Endometrial microvascular endothelial cells (primary cell): ENCODE measurements around the gene TERT. TPM values are rescaled to one million over a fixed set of nuclear protein-coding genes. Genes with fewer than 3 reads are reported as not detected.

Experiments
- in situ Hi-C: cut with HindIII; loops from 2 replicates; pipeline ENCODE4 v1.10.0; 2017; ENCODE audit warnings: low sequenced_read_pairs, low pct_unique_long_range_greater_than_20kb; ENCODE audit errors: inconsistent ontology term
- total RNA-seq: library from RNA; depleted of rRNA; stranded (reverse); fragments of >200 nt; gene quantifications from one replicate; pipeline ENCODE4 v1.2.3, GENCODE V29; 2015; ENCODE audit errors: inconsistent ontology term

Gene TERT
- total RNA-seq, 1 donor from 2014 or later = not detected

DNA sequence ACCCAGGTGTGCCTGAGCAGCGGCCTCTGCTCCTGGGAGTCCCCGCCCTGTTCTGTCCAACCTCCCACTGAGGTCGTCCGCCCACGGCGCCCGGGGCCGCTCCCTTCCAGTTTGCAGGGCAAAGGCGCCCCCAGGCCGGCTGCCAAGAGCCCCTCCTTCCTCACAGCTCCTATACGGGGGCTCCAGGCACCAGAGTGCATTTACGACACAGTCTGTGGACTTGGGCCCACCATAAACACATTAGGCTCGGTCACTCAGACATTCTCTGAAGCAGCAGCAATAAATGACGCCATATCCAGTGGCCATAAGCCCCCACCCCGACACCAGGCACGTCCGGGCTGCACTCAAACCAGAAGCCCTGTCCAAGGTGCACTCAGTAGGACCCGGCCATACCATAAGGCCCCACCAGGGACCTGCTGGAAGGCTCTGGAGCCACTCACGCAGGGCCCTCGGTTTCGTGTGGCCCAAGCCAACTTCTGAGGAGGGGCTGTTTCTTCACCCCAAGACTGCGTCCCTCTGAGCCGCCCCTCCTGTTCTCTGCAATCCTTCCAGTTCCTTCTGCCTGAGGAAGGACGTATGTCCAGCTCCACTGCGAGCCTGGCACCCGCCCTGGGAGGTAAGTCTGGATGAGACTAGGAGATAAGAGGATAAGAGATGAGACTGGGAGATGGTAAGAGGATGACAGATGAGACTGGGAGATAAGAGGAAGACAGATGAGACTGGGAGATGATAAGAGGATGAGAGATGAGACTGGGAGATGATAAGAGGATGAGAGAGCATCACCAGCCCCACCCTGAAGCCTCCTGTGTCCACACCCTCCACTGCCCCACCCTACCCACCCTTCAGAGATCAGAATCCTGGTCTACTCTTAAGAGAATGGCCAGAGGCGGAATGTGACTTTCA is 42.9 kb downstream of the TERT start:
- in situ Hi-C loops = no loop called here

- in situ Hi-C loops = no loop called here
Observed at GRCh38 chr5:1249366-1250280, 45.2 kb downstream of the TERT start.

DNA sequence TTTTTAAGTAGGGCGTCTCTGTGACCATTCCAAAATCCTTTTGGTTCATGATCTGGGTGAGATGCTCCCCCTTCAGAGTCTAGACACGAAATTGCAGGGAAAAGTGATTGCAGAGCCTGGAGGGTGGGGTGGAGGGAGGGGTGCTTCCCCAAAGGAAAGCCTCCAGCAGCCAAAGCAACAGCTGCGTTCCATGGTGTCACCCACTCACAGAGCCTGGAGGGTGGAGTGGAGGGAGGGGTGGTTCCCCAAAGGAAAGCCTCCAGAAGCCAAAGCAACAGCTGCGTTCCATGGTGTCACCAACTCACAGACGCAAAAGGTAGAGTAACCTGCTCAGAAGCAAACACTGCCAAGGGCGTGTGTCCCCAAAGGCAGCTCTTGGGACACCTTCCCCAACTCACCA is 47.1 kb downstream of the TERT start:
- in situ Hi-C loops = no loop called here

DNA sequence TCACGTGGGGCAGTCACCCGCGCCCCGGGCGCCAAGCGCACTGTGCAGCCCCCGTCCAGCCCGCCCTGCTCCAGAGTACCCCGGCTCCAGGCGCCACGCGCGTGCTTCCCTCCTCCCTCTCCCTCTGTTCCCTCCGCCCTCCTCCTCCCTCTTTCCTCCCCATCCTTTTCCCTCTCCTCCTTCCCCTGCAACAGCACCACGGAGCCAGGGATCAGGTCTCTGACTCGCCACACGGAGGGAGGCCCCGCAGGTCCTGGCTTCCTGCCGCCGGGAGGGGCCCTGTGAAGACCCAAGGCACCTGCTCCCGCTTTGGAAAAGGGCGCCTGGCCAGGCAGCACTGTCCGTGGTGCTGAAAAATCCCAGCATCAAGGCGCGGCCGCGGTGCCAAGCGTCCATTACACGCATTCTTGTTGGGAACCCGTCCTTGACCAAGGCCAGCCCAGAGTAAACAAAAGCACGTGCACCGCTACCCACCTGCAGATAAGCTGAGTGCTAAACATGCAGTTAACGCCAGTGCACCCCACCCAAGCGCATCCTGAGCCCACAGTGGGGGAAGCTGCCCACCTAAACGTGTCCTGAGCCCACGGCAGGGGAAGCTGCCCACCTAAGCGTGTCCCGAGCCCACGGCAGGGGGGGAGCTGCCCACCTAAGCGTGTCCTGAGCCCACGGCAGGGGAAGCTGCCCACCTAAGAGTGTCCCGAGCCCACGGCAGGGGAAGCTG is 48.0 kb downstream of the TERT start:
- in situ Hi-C loops = no loop called here

DNA sequence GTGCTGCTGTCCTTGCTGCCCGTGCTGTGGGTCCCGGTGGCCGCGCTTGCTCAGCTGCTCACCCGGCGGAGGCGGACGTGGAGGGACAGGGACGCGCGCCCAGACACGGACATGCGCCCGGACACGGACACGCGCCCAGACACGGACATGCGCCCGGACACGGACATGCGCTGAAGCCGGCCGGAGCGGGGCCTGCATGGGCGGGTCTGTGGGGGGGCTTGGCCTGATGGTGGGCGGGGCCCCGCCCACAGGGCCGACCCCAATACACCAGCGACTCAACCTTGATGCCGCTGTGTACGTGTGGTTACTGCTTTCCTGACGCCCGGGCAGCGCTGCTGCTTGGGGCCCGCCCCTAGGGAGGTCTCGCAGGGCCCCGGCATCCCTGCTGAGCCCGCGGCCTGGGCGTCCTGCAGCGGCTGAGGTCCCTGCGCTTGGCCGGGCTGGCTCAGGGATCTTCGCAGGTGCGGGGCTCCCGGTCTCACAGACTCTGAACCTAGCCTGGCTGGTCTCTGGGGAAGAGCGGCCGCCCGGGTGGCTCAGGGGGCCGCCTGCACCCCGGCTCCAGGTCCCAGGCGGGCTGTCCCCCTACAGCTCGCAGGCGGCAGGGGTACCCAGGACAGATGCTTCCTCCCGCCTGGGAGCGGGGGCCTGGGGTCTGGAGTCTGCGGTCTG is 48.8 kb downstream of the TERT start:
- in situ Hi-C loops = no loop called here

DNA sequence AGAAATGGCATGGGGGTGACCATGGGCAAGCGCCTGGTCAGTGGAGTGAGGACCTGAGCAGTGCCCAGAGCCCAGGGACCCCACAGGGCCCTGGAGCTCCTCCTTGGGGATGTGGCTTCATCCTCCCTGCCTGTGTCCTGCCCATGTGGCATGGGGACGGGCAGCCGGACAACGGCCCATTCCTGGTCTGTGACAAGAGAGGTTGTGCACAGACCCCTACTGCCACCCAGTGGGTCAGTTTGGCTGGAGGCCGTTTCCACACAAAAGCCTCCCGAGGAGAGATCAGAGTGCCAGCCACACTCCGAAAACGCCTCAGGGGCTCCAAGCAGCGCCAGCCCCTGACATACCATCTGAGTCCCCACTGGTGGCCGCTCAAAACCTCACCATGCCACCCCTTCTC is 49.9 kb downstream of the TERT start:
- in situ Hi-C loops = no loop called here

- in situ Hi-C loops = no loop called here
Observed at GRCh38 chr5:1244255-1244654, 50.6 kb downstream of the TERT start.

- in situ Hi-C loops = no loop called here
Observed at GRCh38 chr5:1243487-1244130, 51.3 kb downstream of the TERT start.

- in situ Hi-C loops = no loop called here
Observed at GRCh38 chr5:1242733-1243486, 52.0 kb downstream of the TERT start.

DNA sequence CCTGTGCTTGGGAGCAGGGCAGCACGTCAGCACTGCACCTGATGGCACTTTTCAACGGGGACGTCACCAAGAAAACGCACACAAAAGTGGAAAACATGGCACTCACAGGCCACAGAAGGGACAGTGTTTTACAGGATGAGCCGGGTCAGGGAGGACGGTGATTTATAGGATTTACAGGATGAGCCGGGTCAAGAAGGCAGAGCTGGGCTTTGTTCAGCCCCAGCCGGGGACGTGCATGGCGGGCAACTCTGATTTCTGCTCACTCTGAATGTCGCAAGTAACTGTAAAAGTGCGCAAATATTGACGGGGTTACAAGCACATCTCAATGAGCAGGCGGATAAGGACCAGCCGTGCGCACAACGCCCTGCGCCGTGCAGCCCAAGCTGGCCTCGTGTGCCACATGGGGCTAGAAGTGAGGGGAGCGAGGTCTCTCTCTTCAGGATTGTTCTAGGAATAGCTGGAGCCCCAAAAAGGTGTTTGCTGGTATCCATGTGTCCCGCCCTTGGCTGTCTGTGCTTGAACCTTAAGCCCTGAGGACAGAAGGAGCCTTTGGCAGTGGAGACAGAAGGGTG is 53.3 kb downstream of the TERT start:
- in situ Hi-C loops = no loop called here

GRCh38 chr5:1240496-1241260 is 54.2 kb downstream of the TERT start:
- in situ Hi-C loops = no loop called here

GRCh38 chr5:1239505-1240251 is 55.2 kb downstream of the TERT start:
- in situ Hi-C loops = no loop called here

DNA sequence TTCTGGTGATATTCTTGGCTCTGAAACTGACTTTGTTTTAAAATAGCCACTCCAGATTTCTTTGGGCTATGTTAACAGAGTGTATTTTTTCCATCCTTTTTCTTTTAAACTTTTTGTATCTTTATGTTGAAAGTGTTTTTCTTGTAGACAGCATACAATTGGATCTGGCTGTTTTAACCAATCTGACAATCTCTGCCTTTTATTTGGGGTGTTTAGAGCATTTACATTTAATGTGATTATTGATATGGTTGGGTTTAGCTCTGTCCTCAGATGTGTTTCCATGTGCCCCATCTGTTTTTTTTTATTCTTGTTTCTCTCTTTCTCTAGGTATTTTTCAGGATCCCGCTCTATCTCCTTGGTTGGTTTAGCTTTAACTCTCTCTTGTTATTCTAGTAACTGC is 59.0 kb downstream of the TERT start:
- in situ Hi-C loops = no loop called here

DNA sequence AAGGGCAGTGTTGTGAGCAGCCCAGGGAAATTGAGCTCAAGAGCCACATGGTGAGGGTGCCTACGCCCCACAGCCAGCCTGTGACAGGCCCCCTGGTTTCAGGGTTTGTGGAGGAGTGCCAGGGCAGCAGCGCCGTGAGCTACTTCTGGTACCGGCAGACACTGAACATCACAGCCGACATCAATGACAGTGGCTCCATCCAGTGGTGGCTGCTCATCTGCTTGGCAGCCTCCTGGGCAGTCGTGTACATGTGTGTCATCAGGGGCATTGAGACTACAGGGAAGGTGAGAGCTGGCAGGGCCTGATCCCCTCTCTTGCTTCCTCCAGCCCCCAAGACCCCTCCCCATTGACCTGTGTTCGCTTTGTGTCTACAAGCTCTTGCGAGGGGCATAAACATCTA is 59.5 kb downstream of the TERT start:
- in situ Hi-C loops = no loop called here

DNA sequence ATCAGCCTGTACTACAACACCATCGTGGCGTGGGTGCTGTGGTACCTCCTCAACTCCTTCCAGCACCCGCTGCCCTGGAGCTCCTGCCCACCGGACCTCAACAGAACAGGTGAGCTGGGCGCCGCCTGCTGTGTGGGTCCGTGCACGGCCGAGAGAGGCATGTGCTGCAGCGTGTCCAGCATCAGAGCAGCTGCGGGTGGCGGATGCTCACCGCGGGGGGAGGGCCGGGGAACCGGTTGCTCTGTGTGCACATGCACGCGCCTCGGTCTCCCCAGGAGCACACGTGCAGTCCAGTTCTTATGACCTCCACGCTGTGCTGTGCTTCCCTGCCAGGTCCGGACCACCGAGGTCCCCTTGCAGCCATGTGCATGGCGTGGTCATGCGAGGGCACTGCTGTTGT is 62.1 kb downstream of the TERT start:
- in situ Hi-C loops = no loop called here

DNA sequence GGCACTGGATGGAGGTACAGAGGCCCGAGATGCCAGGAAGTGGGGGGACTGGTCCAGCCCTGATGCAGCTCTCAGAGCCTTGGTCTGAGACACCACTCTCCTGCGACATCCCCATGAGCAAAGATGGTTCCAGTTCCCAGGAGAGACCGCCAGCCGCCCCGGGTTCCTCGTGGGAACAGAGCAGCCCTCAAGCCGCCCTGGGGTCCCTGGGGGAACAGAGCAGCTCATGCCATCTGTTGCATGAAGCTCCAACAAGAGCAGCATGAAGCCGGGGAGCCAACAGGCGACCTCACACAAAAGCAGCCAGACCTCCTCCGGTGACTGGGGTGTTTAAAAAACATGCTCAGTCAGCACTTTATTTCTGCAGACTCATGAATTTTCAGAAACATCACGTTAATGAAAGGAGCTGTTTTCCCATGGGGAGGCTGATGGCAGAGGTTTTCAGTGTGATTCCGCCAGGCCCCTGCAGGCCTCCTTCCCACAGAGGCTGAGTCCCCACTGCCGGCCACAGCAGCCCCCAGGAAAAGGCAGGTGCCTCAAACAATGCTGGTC is 63.4 kb downstream of the TERT start:
- in situ Hi-C loops = no loop called here
